ENCODE measurements around the gene SRC. TPM values are rescaled to one million over a fixed set of nuclear protein-coding genes. Genes with fewer than 3 reads are reported as not detected.

SRC gene
- total and polyA plus RNA-seq, 8 donors, result 21.3 to 78.4 (median 36.8) TPM

- intact Hi-C loops (cut with DNase I), result no loop called here
- H3K9me3 ChIP-seq, result no peaks in the 10 kb centered on the region
- H3K4me1 ChIP-seq, result peaks cover 4 to 30% (median 10%) of the 10 kb centered on the region in 3 donors
- ATAC-seq, result no peak
- WGBS, 2 donors, result 79 to 80% methylated on average over 16 of the region's 16 CpGs
- FAIRE-seq, result no peak
- DNase-seq, result no peak
- no peaks in the 10 kb centered on the region for H3K27me3 ChIP-seq
- no peak overlapping the region for H3K27ac ChIP-seq
- TF ChIP-seq CTCF (IDR thresholded peaks at IDR 0.05), result no peak
- H3K4me3 ChIP-seq, result no peak overlapping the region
- H3K36me3 ChIP-seq, result no peaks in the 10 kb centered on the region
Observed at GRCh38 chr20:37309936-37310590, 35.9 kb upstream of the SRC start.

- 89 to 91% methylated on average over 11 of the region's 11 CpGs for WGBS, 2 donors
- peaks cover 4 to 25% (median 10%) of the 10 kb centered on the region in 3 donors for H3K4me1 ChIP-seq
- TF ChIP-seq CTCF (IDR thresholded peaks at IDR 0.05), result no peak
- no peak overlapping the region for H3K27ac ChIP-seq
- FAIRE-seq (no peak), ATAC-seq (no peak), DNase-seq (no peak)
- H3K36me3 ChIP-seq, result no peaks in the 10 kb centered on the region
- no peaks in the 10 kb centered on the region for H3K27me3 ChIP-seq
- intact Hi-C loops (cut with DNase I), result no loop called here
- H3K9me3 ChIP-seq, result no peaks in the 10 kb centered on the region
- H3K4me3 ChIP-seq, result no peak overlapping the region
Observed at GRCh38 chr20:37310951-37311350, 35.0 kb upstream of the SRC start.

- Histone ChIP-seq H3K27ac (no peak overlapping the region), H3K4me3 (no peak overlapping the region), H3K27me3 (no peaks in the 10 kb centered on the region), H3K36me3 (no peaks in the 10 kb centered on the region), H3K4me1 (peaks cover 4 to 21% (median 10%) of the 10 kb centered on the region in 3 donors), H3K9me3 (no peaks in the 10 kb centered on the region)
- FAIRE-seq, result no peak
- DNase-seq, result no peak
- 90 to 94% methylated on average over 17 of the region's 17 CpGs for WGBS, 2 donors
- no peak for TF ChIP-seq CTCF (IDR thresholded peaks at IDR 0.05)
- intact Hi-C loops (cut with DNase I), result no loop called here
- ATAC-seq, result no peak
Observed at GRCh38 chr20:37311710-37312355, 34.1 kb upstream of the SRC start.

- no peak for DNase-seq
- TF ChIP-seq CTCF (IDR thresholded peaks at IDR 0.05), result no peak
- Histone ChIP-seq H3K36me3 (no peaks in the 10 kb centered on the region), H3K27me3 (no peaks in the 10 kb centered on the region), H3K9me3 (no peaks in the 10 kb centered on the region), H3K27ac (no peak overlapping the region), H3K4me3 (no peak overlapping the region), H3K4me1 (peaks cover 4 to 10% (median 7%) of the 10 kb centered on the region in 3 donors)
- WGBS, 2 donors, result 95 to 96% methylated on average over 8 of the region's 8 CpGs
- intact Hi-C loops (cut with DNase I), result no loop called here
- ATAC-seq, result no peak
- no peak for FAIRE-seq
Observed at GRCh38 chr20:37313546-37314091, 32.3 kb upstream of the SRC start.

GRCh38 chr20:37314099-37314498 is 31.8 kb upstream of the SRC start:
- 88 to 95% methylated on average over 4 of the region's 4 CpGs for WGBS, 2 donors
- peaks cover 2 to 6% (median 2%) of the 10 kb centered on the region in 3 donors for H3K4me1 ChIP-seq
- H3K36me3 ChIP-seq, result no peaks in the 10 kb centered on the region
- FAIRE-seq (no peak), ATAC-seq (no peak), DNase-seq (no peak)
- H3K27me3 ChIP-seq, result no peaks in the 10 kb centered on the region
- intact Hi-C loops (cut with DNase I), result no loop called here
- no peak overlapping the region for H3K27ac ChIP-seq
- H3K4me3 ChIP-seq, result no peak overlapping the region
- no peaks in the 10 kb centered on the region for H3K9me3 ChIP-seq
- TF ChIP-seq CTCF (IDR thresholded peaks at IDR 0.05), result no peak

Measured in pancreas (tissue), 10 donors.